Measurements from ENCODE around the gene TBC1D22A.

GRCh38 chr22:46929710-46930204 lies 167.3 kb downstream of the TBC1D22A start:
- TF ChIP-seq, protein P1, sequence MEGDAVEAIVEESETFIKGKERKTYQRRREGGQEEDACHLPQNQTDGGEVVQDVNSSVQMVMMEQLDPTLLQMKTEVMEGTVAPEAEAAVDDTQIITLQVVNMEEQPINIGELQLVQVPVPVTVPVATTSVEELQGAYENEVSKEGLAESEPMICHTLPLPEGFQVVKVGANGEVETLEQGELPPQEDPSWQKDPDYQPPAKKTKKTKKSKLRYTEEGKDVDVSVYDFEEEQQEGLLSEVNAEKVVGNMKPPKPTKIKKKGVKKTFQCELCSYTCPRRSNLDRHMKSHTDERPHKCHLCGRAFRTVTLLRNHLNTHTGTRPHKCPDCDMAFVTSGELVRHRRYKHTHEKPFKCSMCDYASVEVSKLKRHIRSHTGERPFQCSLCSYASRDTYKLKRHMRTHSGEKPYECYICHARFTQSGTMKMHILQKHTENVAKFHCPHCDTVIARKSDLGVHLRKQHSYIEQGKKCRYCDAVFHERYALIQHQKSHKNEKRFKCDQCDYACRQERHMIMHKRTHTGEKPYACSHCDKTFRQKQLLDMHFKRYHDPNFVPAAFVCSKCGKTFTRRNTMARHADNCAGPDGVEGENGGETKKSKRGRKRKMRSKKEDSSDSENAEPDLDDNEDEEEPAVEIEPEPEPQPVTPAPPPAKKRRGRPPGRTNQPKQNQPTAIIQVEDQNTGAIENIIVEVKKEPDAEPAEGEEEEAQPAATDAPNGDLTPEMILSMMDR (optimal IDR thresholded peaks at IDR 0.05 in 1 of 3, IDR thresholded peaks at IDR 0.05 in 1 of 3, conservative IDR thresholded peaks at IDR 0.05 in 1 of 3; ENCODE audit: extremely low read depth in 1 of 3, insufficient read depth in 2 of 3, low read length in 3 of 3): no peak
- TF ChIP-seq EZH2 (IDR thresholded peaks at IDR 0.05; ENCODE audit: low read length): no peak

All from keratinocyte (primary cell).